H9 (cell line): ENCODE results near the gene SNAPC2. TPM values are rescaled to one million over a fixed set of nuclear protein-coding genes. Genes with fewer than 3 reads are reported as not detected.

ENCODE experiments used
- DNase-seq: peaks from one replicate; pipeline ENCODE4 v3.0.0-alpha.2; 2017
- H2AFZ ChIP-seq: one replicate; pipeline ENCODE4 v1.6.1; 2013; ENCODE audit warnings: mild to moderate bottlenecking, low read length, control low read depth, moderate library complexity
- H2AK5ac ChIP-seq: 2 replicates; pipeline ENCODE4 v1.6.1; 2013; ENCODE audit warnings: low read length, control low read depth, mixed read lengths; ENCODE audit not compliant: insufficient read length
- H2BK120ac ChIP-seq: one replicate; pipeline ENCODE4 v1.6.1; 2013; ENCODE audit warnings: low read depth, mild to moderate bottlenecking, low read length, control low read depth, inconsistent platforms; ENCODE audit not compliant: poor library complexity, severe bottlenecking
- H2BK12ac ChIP-seq: 2 replicates; pipeline ENCODE4 v1.6.1; 2013; ENCODE audit warnings: low read length, control low read depth, mixed read lengths, low read depth; ENCODE audit not compliant: insufficient read length
- H2BK15ac ChIP-seq: 2 replicates; pipeline ENCODE4 v1.6.1; 2013; ENCODE audit warnings: low read depth, low read length, control low read depth
- H2BK20ac ChIP-seq: one replicate; pipeline ENCODE4 v1.6.1; 2013; ENCODE audit warnings: low read depth, mild to moderate bottlenecking, low read length, control low read depth, inconsistent platforms; ENCODE audit not compliant: poor library complexity, severe bottlenecking
- H2BK5ac ChIP-seq: 2 replicates; pipeline ENCODE4 v1.6.1; 2013; ENCODE audit warnings: low read length, control low read depth, mixed read lengths; ENCODE audit not compliant: insufficient read length
- H3K14ac ChIP-seq: 2 replicates; pipeline ENCODE4 v1.6.1; 2013; ENCODE audit warnings: low read length, control low read depth; ENCODE audit not compliant: insufficient read depth
- H3K18ac ChIP-seq: 2 replicates; pipeline ENCODE4 v1.6.1; 2013; ENCODE audit warnings: low read depth, mild to moderate bottlenecking, mixed read lengths, low read length, control low read depth; ENCODE audit not compliant: insufficient read length
- H3K23ac ChIP-seq: 2 replicates; pipeline ENCODE4 v1.6.1; 2013; ENCODE audit warnings: low read length, control low read depth, mixed read lengths, low read depth; ENCODE audit not compliant: insufficient read length
- H3K23me2 ChIP-seq: 2 replicates; pipeline ENCODE4 v1.6.1; 2013; ENCODE audit warnings: low read depth, mild to moderate bottlenecking, mixed read lengths, low read length, control low read depth; ENCODE audit not compliant: insufficient read length, poor library complexity, severe bottlenecking
- H3K27ac ChIP-seq: 2 replicates; pipeline ENCODE4 v1.5.1; 2013; ENCODE audit warnings: low read length, control low read depth, mixed read lengths, low read depth; ENCODE audit not compliant: insufficient read length
- H3K27me3 ChIP-seq: 2 replicates; pipeline ENCODE4 v1.6.1; 2013; ENCODE audit warnings: low read length, control low read depth, inconsistent platforms; ENCODE audit not compliant: insufficient read depth
- H3K4ac ChIP-seq: 2 replicates; pipeline ENCODE4 v1.6.1; 2013; ENCODE audit warnings: low read depth, mild to moderate bottlenecking, control low read depth, inconsistent platforms, low read length, moderate library complexity
- H3K4me1 ChIP-seq: 2 replicates; pipeline ENCODE4 v1.6.1; 2013; ENCODE audit warnings: low read length, control low read depth, inconsistent platforms; ENCODE audit not compliant: insufficient read depth
- H3K4me2 ChIP-seq: 2 replicates; pipeline ENCODE4 v1.6.1; 2013; ENCODE audit warnings: low read length, control low read depth, mixed read lengths; ENCODE audit not compliant: insufficient read length, insufficient read depth
- H3K56ac ChIP-seq: 2 replicates; pipeline ENCODE4 v1.6.1; 2013; ENCODE audit warnings: low read depth, mild to moderate bottlenecking, mixed read lengths, low read length, control low read depth; ENCODE audit not compliant: insufficient read length
- H3K79me1 ChIP-seq: 2 replicates; pipeline ENCODE4 v1.6.1; 2013; ENCODE audit warnings: low read depth, mild to moderate bottlenecking, moderate library complexity, low read length, control low read depth, inconsistent platforms; ENCODE audit not compliant: insufficient read depth, poor library complexity, severe bottlenecking
- H3K79me2 ChIP-seq: 2 replicates; pipeline ENCODE4 v1.6.1; 2013; ENCODE audit warnings: low read length, control low read depth, inconsistent platforms; ENCODE audit not compliant: insufficient read depth
- H3K9ac ChIP-seq: 2 replicates; pipeline ENCODE4 v1.6.1; 2013; ENCODE audit warnings: low read length, control low read depth, mixed read lengths; ENCODE audit not compliant: insufficient read length; ENCODE audit errors: extremely low read depth
- H3K9me3 ChIP-seq: one replicate; pipeline ENCODE4 v1.6.1; 2013; ENCODE audit warnings: low read depth, low read length, inconsistent platforms; ENCODE audit not compliant: control insufficient read depth
- H3T11ph ChIP-seq: one replicate; pipeline ENCODE4 v1.6.1; 2013; ENCODE audit warnings: mild to moderate bottlenecking, low read length, control low read depth, inconsistent platforms
- H4K20me1 ChIP-seq: one replicate; pipeline ENCODE4 v1.6.1; 2013; ENCODE audit not compliant: control insufficient read depth, insufficient read length, insufficient read depth
- H4K5ac ChIP-seq: 2 replicates; pipeline ENCODE4 v1.6.1; 2013; ENCODE audit warnings: low read depth, mild to moderate bottlenecking, mixed read lengths, low read length, control low read depth; ENCODE audit not compliant: insufficient read length
- H4K8ac ChIP-seq: replicated peaks from 2 replicates; pipeline ENCODE4 v1.6.1; 2013; ENCODE audit warnings: low read length, control low read depth, mixed read lengths, low read depth; ENCODE audit not compliant: insufficient read length
- H4K91ac ChIP-seq: 2 replicates; pipeline ENCODE4 v1.6.1; 2013; ENCODE audit warnings: low read depth, mild to moderate bottlenecking, moderate library complexity, mixed read lengths, low read length, control low read depth; ENCODE audit not compliant: insufficient read length
- H3K27ac Mint-ChIP-seq, 3 experiments: 2 replicates in 2 of 3; 3 replicates in 1 of 3; pipeline ENCODE4 v1.8.0; 2020 to 2021; ENCODE audit warnings: mixed read lengths in 3 of 3, mild to moderate bottlenecking in 1 of 3, moderate library complexity in 1 of 3
- H3K27me3 Mint-ChIP-seq: 2 replicates; pipeline ENCODE4 v1.8.0; 2021; ENCODE audit warnings: low read depth, mild to moderate bottlenecking, moderate library complexity, mixed read lengths
- H3K36me3 Mint-ChIP-seq, 3 experiments: 2 replicates in 2 of 3; 3 replicates in 1 of 3; pipeline ENCODE4 v1.8.0; 2020 to 2021; ENCODE audit warnings: low read depth in 3 of 3, mixed read lengths in 3 of 3; ENCODE audit not compliant: insufficient read depth in 1 of 3
- H3K4me1 Mint-ChIP-seq, 2 experiments: 2 replicates each; pipeline ENCODE4 v1.8.0; 2020; ENCODE audit warnings: mixed read lengths in 2 of 2
- H3K4me3 Mint-ChIP-seq, 2 experiments: 2 replicates in 1 of 2; 3 replicates in 1 of 2; pipeline ENCODE4 v1.8.0; 2020 to 2021; ENCODE audit warnings: mild to moderate bottlenecking in 2 of 2, mixed read lengths in 2 of 2, moderate library complexity in 1 of 2
- H3K9me3 Mint-ChIP-seq, 2 experiments: 2 replicates in 1 of 2; 3 replicates in 1 of 2; pipeline ENCODE4 v1.8.0; 2020; ENCODE audit warnings: mild to moderate bottlenecking in 2 of 2, mixed read lengths in 2 of 2, moderate library complexity in 1 of 2
- CTCF ChIP-seq: fragments of 200-600 bp; sonication (generic); conservative IDR thresholded peaks from 3 replicates; pipeline ENCODE4 v1.8.0; 2021; ENCODE audit warnings: antibody characterized with exemption, mild to moderate bottlenecking
- WGBS: extraction: QIAGEN DNeasy Blood & Tissue Kit; methylation state at CpG from one replicate; pipeline ENCODE4 v1.1.7; 2013; ENCODE audit warnings: missing lambda C conversion rate, low lambda C conversion rate, mixed read lengths; ENCODE audit not compliant: insufficient read length; ENCODE audit errors: extremely low coverage; 5-methylcytosine and 5-hydroxymethylcytosine counted together
- total RNA-seq: library from RNA; stranded (reverse); gene quantifications from 2 replicates; pipeline ENCODE4 v1.2.1, GENCODE V29; 2021

The SNAPC2 gene
- total RNA-seq, 1 experiment from 2014 or later: 17.8 TPM

GRCh38 chr19:7879111-7879807 is 40.9 kb upstream of the SNAPC2 start:
- H3K4me1 Mint-ChIP-seq: peaks cover 2 to 4% of the 10 kb centered on the region in 2 experiments; a peak in 1 of 4 replicates
- no peaks in the 10 kb centered on the region for H3K36me3 Mint-ChIP-seq
- no peak for DNase-seq
- no peaks in the 10 kb centered on the region for H3K23me2 ChIP-seq
- no peak overlapping the region for H2BK120ac ChIP-seq
- no peak overlapping the region for H3T11ph ChIP-seq
- no peak overlapping the region for H3K9ac ChIP-seq
- no peaks in the 10 kb centered on the region for H3K79me1 ChIP-seq
- no peak overlapping the region for H3K18ac ChIP-seq
- no peaks in the 10 kb centered on the region for H3K9me3 ChIP-seq
- H2AFZ ChIP-seq: no peak overlapping the region
- H3K4ac ChIP-seq: no peak overlapping the region
- no peak overlapping the region for H3K27ac Mint-ChIP-seq
- no peaks in the 10 kb centered on the region for H3K4me1 ChIP-seq
- H2BK5ac ChIP-seq: no peak overlapping the region
- no peak overlapping the region for H4K5ac ChIP-seq
- no peak overlapping the region for H3K27ac ChIP-seq
- H3K23ac ChIP-seq: no peak overlapping the region
- H2BK12ac ChIP-seq: no peak overlapping the region
- H3K27me3 Mint-ChIP-seq: peaks cover 6% of the 10 kb centered on the region
- H4K91ac ChIP-seq: no peak overlapping the region
- no peak overlapping the region for H2BK15ac ChIP-seq
- TF ChIP-seq CTCF: no peak
- no CpG with 5 or more reads among the region's 18 CpGs for WGBS
- no peaks in the 10 kb centered on the region for H3K79me2 ChIP-seq
- H3K56ac ChIP-seq: no peak overlapping the region
- H4K20me1 ChIP-seq: no peaks in the 10 kb centered on the region
- H3K4me2 ChIP-seq: no peak overlapping the region
- H3K9me3 Mint-ChIP-seq: peaks cover 5 to 10% of the 10 kb centered on the region in 2 experiments; a peak in 3 of 5 replicates
- no peak overlapping the region for H3K14ac ChIP-seq
- H2BK20ac ChIP-seq: no peak overlapping the region
- H3K27me3 ChIP-seq: no peaks in the 10 kb centered on the region
- no peak overlapping the region; a peak in 1 of 5 replicates for H3K4me3 Mint-ChIP-seq
- no peak overlapping the region for H2AK5ac ChIP-seq
- no peak overlapping the region for H4K8ac ChIP-seq
